Putamen (tissue), 1 donor: ENCODE measurements around the gene ATG4C.
"Not testable (repeated sequence)": the region's sequence is repeated elsewhere in the genome, so short reads cannot be mapped to it uniquely, and the experiment has no call there.

Experiments used
- DNase-seq: peaks from one replicate; pipeline ENCODE4 v3.0.0-alpha.2; 2016; ENCODE audit warnings: low spot score

The ATG4C gene, protein sequence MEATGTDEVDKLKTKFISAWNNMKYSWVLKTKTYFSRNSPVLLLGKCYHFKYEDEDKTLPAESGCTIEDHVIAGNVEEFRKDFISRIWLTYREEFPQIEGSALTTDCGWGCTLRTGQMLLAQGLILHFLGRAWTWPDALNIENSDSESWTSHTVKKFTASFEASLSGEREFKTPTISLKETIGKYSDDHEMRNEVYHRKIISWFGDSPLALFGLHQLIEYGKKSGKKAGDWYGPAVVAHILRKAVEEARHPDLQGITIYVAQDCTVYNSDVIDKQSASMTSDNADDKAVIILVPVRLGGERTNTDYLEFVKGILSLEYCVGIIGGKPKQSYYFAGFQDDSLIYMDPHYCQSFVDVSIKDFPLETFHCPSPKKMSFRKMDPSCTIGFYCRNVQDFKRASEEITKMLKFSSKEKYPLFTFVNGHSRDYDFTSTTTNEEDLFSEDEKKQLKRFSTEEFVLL

DNA sequence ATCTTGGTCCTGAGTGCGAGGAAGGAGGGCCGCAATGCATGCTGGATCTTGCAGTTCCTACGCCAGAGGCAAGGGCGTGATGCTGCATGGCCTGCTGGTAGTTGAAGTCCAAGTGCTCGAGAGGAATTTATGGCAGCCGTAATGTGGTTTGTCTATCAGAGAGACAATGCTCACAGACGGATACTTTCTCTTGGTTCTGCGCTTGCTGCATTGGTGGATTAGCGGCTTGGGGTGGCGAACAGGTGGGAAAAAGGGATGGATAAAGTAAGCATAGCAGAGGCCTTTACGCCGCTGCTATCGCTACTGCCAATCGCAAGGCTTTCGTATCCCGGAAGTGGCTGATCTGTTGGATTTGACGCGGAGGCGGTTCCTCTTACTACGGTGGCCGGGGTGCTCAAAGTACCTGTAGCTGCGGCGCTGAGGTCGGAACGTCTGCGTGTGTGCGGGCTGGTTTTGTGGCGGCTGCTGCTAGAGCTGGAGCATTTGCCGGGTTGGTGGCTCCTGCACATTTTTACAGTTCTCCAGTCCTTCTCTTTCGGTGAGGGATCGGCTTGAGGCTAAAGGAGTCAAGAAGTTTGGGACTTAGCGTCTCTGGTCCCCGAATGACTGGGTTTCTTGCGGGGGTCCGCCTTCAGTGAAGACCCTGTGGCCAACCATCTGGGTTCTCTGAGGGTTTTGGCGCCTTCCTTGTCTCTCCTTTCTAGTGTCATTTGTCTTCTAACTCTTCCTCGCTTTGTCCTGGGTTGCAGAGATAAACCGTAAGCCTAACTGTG, at the start of gene ATG4C:
ATG4C (plus strand) TSS at position 397 of the 773 bp plus-strand sequence. CDS start 19,655 bp downstream, outside the sequence.
- DNase-seq = peak; percentile 98

DNA sequence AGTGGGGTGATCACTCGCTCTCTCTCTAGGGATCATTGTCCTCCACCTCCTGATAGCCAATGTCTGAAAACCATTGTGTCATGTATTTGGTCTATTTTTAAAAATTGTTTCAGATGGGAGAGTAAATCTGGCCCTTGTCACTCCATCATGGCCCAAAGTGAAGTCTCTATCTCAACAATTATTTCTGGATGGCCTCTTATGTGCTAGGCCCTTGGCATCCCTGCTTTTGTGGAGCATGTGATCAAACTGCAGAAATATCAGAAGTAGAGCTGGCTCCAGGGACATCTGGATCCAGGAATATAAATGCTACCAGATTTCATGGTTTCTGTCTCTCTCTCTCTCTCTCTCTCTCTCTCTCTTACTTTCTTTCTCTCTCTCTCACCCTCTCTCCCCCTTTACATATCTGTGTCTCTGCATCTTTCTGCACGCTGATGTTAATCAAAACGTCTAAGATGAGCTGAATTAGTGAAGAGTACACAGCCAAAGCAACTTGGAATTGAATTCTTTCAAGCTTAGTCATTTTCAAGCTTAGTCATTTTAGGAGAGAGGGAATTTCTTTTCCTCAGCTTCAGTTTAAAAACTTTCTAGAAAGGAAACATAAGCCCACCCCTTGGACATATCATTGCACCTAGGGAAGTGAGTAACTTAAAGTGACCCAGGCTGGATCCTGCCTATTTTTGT, 48.3 kb upstream of the ATG4C start:
- DNase-seq = no peak

DNA sequence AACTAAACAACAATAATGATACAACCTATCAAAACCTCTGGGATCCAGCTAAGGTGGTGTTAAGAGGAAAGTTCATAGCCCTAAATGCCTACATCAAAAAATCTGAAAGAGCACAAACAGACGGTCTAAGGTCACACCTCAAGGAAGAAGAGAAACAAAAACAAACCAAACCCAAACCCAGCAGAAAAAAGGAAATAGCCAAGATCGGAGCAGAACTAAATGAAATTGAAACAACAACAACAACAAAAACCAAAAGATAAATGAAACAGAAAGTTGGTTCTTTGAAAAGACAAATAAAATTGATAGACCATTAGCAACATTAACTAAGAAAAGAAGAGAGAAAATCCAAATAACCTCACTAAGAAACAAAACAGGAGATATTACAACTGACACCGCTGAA, 43.2 kb upstream of the ATG4C start:
- not testable (repeated sequence) for DNase-seq

DNA sequence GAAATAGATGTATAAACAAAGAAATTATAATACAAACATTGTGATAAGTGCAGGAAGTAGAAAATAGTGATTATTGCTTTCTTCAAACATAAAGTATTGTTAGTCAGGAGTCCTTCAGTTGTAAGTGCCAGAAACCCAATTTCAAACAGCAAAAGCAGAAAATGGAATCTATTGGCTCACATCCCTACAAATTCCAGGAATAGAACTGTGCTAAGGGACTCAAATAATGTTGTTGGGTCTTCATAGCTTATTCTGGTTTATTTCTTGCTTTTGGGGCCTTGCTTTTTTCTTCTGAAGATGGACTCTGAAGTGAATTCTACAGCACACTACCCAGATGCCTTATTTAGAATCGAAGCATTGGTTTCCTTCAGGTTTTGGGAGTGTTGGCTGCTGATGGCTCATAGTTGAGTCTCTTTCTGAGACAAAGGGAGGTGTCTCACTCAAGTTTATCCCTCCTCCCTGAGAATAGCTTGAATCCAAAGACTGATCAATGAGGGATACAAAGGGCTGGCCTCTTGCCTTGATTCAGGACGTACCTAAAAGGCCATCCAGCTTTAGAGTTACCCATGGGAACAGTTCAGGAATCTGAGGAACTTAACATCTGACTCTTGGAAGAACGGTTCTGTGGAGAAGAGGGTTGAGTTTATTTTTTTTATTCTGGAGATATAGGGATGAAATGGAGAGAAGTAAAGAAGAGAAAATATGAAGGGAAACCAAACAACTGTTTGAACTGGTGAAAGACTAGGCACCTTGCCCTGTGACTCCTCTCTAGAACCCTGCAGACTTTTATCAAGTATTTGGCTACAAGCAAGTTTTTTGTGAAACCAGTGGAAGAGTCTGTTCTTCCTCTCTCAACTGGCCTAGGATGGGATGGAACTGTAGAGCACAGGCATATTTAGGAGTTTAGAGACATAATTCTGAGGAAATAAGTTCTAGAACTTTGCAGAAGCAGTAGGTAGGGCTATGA, 39.0 kb upstream of the ATG4C start:
- DNase-seq = no peak

DNA sequence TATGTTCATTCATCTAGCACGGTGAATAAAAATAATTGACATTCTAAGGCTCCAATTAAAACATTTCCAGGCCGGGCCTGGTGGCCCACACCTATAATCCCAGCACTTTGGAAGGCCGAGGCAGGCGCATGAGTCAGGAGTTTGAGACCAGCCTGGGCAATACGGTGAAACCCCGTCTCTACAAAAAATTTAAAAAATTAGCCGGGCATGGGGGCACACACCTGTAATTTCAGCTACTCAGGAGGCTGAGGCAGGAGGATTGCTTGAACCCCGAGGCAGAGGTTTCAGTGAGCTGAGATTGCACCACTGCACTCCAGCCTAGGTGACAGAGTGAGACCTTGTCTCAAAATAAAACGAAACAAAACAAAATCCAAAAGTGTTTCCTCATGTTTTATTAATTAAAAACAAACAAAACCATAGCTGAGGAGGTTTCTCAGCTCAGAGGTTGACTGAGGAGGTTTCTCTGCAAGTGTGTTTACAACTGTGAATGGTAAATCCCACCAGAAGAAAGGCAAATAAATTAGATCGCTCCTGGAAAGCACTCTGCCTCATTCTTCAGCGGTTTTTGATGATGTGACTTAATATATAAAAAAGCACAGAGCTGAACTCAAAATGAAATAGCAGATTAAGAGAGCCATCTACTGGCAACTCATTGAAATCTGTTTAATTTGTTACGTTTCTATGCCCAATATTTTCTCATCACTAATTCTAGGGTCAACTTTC, 37.7 kb upstream of the ATG4C start:
- peak; percentile 34 for DNase-seq

DNA sequence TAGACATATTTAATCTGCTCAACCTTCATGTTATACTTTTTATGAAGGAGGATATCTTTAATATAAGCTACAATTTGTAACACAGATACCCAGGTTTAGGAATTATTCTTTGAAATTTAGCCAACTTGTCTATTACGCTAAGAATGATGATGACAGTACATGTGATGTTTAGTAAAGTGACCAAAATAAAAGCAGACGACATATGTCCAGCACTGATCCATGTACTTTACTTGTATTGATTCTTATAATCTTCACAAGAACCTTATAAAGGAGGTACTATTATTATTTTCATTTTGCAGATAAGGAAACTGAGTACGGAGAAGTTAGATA, 37.2 kb upstream of the ATG4C start:
- no peak for DNase-seq

DNA sequence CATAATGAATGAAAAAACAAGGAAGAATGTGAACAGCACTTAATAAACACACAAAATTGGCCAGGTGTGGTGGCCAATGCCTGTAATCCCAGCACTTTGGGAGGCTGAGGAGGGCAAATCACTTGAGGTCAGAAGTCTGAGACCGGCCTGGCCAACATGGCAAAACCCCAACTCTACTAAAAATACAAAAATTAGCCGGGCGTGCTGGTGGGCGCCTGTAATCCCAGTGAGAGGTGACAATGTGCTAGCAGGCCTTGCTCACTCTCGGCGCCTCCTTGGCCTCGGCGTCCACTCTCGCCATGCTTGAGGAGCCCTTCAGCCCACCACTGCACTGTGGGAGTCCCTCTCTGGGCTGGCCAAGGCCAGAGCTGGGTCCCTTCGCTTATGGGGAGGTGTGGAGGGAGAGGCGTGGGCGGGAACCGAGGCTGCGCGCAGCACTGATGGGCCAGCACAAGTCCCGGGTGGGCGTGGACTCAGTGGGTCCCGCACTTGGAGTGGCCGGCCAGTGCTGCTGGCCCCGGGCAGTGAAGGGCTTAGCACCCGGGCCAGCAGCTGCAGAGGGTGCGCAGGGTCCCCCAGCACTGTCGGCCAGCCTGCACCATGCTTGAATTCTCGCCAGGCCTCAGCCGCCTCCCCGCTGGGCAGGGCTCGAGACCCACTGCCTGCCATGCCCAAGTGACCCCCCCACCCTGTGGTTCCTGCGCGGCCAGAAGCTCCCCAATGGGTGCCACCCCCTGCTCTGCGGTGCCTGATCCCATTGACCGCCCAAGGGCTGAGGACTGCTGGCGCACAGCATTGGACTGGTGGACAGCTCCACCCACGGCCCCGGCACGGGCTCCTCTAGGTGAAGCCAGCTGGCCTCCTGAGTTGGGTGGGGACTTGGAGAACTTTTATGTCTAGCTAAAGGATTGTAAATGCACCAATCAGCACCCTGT, 30.6 kb upstream of the ATG4C start:
- DNase-seq = no peak

DNA sequence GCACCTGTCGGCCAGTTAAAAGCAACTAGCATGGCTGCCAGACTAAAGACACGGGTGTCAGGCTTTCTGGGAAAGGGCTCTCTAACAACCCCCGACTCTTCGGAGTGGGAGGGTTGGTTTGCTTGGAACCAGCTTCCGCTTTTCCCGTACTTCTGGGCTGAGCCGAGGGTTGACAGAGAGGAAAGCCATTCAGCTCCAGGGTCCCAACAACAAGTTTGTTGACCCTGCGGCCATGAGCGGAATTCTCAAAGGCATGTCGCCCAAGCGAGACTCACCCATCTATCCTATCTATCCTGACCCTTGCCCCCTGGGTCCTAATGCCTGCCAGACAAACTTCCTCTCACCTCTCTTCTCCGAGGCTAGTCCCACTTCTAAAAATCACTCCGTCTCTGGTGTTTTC, 29.0 kb upstream of the ATG4C start:
- DNase-seq = not testable (repeated sequence)

DNA sequence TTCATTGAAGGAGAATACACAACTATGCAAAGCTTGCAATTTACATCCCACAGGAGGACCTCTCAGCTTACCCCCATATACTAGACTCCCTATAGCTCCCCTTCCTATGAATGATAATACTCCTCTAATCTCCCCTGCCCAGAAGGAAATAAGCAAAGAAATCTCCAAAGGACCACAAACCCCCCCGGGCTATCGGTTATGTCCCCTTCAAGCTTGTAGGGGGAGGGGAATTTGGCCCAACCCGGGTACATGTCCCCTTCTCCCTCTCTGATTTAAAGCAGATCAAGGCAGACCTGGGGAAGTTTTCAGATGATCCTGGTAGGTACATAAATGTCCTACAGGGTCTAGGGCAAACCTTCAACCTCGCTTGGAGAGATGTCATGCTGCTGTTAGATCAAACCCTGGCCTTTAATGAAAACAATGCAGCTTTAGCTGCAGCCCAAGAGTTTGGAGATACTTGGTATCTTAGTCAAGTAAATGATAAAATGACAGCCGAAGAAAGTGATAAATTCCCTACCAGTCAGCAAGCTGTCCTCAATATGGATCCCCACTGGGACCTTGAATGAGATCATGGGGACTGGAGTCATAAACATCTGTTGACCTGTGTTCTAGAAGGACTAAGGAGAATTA, 27.6 kb upstream of the ATG4C start:
- DNase-seq = not testable (repeated sequence)

DNA sequence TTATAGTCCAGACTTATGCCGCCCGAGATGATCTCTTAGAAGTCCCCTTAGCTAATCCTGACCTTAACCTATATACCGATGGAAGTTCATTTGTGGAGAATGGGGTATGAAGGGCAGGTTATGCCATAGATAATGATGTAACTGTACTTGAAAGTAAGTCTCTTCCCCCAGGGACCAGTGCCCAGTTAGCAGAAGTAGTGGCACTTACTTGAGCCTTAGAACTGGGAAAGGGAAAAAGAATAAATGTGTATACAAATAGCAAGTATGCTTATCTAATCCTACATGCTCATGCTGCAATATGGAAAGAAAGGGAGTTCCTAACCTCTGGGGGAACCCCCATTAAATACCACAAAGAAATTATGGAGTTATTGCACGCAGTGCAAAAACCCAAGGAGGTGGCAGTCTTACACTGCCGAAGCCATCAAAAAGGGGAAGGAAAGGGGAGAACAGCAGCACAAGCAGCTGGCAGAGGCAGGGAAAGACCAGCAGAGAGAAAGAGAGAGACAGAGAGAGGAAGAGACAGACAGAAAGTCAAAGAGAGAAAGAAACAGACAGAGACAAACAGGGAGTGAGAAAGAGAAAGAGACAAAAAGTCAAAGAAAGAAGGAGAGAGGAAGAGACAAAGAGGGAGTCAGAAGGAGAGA, 24.6 kb upstream of the ATG4C start:
- not testable (repeated sequence) for DNase-seq

DNA sequence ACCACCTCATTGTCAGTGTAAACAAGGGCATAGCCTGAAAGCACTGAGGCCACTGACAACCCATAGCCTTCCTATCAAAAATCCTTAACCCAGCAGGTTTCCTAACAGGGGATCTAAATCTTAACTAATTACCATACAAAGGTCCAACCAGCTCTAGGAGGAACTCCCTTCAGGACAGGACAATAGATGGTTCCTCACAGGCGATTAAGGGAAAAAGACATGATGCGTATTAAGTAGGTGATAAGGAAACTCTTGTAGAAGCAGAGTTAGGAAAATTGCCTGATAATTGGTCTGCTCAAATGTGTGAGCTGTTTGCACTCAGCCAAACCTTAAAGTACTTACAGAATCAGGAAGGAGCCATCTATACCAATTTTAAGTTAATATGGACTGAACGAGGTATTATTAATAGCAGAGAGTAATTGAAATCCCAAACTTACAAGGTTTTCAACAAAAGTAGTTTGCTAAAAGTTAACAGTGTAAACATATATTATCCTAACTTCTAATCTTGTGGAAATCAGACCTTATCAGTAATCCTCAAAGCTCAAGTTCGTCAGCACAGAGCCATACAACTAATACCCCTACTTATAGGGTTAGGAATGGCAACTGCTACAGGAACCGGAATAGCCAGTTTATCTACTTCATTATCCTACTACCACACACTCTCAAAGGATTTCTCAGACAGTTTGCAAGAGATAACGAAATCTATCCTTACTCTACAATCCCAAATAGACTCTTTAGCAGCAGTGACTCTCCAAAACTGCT, 23.7 kb upstream of the ATG4C start:
- not testable (repeated sequence) for DNase-seq

DNA sequence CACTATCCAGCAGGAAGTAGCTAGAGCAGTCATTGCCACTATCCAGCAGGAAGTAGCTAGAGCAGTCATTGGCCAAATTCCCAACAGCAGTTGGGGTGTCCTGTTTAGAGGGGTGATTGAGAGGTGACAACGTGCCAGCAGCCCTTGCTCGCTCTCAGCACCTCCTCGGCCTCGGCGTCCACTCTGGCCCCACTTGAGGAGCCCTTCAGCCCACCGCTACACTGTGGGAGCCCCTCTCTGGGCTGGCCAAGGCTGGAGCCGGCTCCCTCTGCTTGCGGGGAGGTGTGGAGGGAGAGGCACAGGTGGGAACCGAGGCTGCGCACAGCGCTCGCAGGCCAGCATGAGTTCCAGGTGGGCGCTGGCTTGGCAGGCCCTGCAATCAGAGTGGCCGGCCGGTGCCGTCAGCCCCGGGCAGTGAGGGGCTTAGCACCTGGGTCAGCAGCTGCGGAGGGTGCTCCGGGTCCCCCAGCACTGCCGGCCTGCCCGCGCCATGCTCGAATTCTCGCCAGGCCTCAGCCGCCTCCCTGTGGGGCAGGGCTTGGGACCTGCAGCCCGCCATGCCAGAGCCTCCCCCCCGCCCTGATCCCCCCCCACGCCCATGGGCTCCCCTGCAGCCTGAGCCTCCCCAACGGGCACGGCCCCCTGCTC, 22.6 kb upstream of the ATG4C start:
- not testable (repeated sequence) for DNase-seq

DNA sequence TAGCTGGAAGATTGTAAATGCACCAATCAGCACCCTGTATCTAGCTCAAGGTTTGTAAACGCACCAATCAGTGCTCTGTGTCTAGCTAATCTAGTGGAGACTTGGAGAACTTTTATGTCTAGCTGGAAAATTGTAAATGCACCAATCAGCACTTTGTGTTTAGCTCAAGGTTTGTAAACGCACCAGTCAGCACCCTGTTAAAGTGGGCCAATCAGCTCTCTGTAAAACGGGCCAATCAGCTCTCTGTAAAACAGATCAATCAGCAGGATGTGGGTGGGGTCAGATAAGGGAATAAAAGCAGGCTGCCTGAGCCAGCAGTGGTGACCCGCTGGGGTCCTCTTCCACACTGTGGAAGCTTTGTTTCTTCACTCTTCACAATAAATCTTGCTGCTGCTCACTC, 21.9 kb upstream of the ATG4C start:
- not testable (repeated sequence) for DNase-seq

DNA sequence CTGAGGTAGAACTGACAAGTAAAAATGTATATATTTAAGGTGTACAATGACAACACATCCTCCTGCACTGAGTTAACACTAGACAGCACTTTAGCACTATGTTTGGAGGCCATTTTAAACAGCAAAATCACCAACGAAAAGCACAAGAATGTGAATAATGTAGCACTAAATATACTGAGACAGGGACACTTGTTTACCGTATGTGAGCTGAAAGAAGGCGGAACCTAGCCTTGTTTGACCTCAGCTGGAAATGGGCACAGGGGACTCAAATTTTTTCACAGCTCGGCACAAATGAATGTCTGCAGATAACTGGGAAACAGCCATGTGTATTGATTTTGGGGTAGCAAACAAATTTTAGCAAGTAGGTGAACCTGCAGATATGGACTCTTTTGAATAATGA, 18.0 kb upstream of the ATG4C start:
- no peak for DNase-seq

DNA sequence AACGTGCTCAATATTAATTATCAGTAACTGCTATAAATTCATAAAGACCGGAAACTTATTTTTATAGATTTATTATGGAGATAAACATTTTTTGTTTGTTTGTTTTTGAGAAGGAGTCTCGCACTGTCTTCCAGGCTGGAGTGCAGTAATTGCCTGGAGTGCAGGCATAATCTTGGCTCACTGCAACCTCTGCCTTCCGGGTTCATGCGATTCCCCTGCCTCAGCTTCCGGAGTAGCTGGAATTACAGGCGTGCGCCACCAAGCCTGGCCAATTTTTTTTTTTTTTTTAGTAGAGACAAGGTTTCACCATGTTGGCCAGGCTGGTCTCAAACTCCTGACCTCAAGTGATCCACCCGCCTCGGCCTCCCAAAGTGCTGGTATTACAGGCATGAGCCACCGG, 15.4 kb upstream of the ATG4C start:
- not testable (repeated sequence) for DNase-seq

DNA sequence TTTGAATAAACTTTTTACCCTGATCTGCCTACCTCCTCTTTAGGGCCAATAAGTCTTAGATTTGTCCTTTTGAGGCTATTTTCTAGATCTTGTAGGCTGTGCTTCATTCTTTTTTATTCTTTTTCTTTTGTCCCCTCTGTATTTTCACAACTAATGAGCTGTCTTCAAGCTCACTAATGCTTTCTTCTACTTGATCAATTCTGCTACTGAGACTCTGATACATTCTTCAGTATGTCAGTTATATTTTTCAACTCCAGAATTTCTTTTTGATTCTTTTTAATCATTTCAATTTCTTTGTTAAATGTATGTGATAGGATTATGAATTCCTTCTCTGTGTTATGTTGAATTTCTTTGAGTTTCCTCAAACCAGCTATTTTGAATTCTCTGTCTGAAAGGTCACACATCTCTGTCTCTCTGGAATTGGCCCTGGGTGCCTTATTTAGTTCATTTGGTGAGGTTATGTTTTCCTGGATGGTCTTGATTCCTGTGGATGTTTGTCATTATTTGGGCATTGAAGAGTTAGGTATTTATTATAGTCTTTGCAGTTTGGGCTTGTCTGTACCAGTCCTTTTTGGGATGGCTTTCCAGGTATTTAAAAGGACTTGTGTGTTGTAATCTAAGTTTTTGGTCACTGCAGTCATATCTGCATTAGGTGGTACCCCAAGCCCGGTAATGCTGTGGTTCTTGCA, 11.2 kb upstream of the ATG4C start:
- DNase-seq = no peak

DNA sequence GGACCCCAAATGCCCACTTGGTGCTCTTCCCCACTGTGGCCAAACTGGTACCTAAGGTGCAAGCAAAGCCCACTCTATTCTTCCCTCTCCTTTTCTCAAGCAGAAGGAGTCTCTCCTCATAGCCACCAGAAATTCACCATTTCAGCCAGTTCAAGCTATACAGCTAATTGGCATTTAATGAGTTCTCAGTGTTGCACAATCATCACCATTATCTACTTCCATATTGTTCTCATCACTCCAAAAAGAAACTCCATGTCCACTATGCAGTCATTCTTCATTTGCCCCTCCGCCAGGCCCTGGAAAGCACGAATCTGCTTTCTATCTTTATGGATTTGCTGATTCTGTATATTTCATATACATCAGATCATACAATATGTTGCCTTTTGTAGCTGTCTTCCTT, 9.9 kb upstream of the ATG4C start:
- no peak for DNase-seq
